ENCODE data around the gene PDF. TPM values are rescaled to one million over a fixed set of nuclear protein-coding genes. Genes with fewer than 3 reads are reported as not detected.
A peak's percentile ranks its signal among the peaks of the same experiment; 100 is the strongest.

PDF gene
- total and polyA plus RNA-seq, 2 of the 13 experiments (the other 11 are each of a cell fraction or from before 2014, with no cell fraction given): 12.4 to 48.8 TPM

DNA sequence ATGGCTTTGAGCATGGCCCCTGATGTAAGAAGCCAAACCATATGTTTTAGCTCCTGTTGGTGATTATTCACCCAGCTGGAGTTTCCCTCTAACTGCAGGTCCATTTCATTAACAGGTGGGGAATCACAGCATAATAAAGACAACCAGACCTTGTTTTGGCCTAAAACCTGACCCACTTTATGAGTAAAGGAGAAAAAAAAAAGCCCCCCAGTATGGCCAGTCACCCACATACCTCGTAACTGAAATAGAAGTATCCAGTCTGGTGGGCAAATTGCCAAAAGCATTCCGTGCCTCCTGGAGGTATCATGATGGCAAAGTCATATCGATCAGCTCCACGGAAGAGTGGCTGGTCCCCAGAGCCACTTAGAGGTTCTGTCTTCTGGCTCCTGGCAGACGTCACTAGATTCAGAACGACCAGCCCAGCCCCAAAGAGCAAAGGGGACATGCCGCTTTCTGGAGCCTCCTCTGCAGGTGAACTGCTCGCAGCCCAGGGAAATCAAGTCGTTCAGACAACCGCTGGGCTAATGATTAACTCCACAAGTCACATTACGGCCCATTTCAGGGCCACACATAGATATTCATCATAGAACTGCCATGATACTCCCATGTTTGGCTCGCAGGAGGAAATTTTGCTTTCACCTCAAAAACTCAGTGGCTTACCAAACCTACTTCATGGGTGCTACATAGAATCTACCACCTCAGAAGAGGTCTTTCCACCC, 21.1 kb upstream of the PDF start, which contains the start of gene TMED6 (continued):
- TF ChIP-seq ZBTB26 (CRISPR knock-in tag; IDR thresholded peaks at IDR 0.05; ENCODE audit: borderline replicate concordance) (peak; percentile 72), ZNF670 (CRISPR knock-in tag; IDR thresholded peaks at IDR 0.05; ENCODE audit: borderline replicate concordance) (peak; percentile 68; the same call in 1 of the 2 replicates), GZF1 (CRISPR knock-in tag; IDR thresholded peaks at IDR 0.05) (0 out of 2 replicates have a peak, but pooled peaks have one; percentile 58), SMAD1 (CRISPR knock-in tag; IDR thresholded peaks at IDR 0.05; ENCODE audit: borderline replicate concordance, low read depth) (peak; percentile 50; the same call in 1 of the 2 replicates), ZSCAN9 (CRISPR knock-in tag; IDR thresholded peaks at IDR 0.05; ENCODE audit: borderline replicate concordance) (peak; percentile 62; the same call in 1 of the 2 replicates), MTF1 (CRISPR knock-in tag; IDR thresholded peaks at IDR 0.05) (no peak), FOSL2 (CRISPR knock-in tag; IDR thresholded peaks at IDR 0.05) (peak; percentile 32; the same call in 1 of the 2 replicates), THAP11 (CRISPR knock-in tag; IDR thresholded peaks at IDR 0.05) (0 out of 2 replicates have a peak, but pooled peaks have one; percentile 42), TAF1 (CRISPR knock-in tag; IDR thresholded peaks at IDR 0.05) (peak; percentile 64; the same call in 1 of the 2 replicates), ZMAT3 (CRISPR knock-in tag; conservative IDR thresholded peaks at IDR 0.05) (peak; percentile 43; the same call in 1 of the 2 replicates), PHF21A (CRISPR knock-in tag; IDR thresholded peaks at IDR 0.05) (0 out of 2 replicates have a peak, but pooled peaks have one; percentile 48), ZNF766 (CRISPR knock-in tag; IDR thresholded peaks at IDR 0.05; ENCODE audit: borderline replicate concordance) (no peak; the same call in 1 of the 2 replicates), CENPX (CRISPR knock-in tag; IDR thresholded peaks at IDR 0.05) (no peak), HDAC2 (CRISPR knock-in tag; IDR thresholded peaks at IDR 0.05) (peak; percentile 20; the same call in 1 of the 2 replicates), ZGPAT (CRISPR knock-in tag; IDR thresholded peaks at IDR 0.05) (peak; percentile 42; the same call in 1 of the 2 replicates), STAG1 (CRISPR knock-in tag; IDR thresholded peaks at IDR 0.05) (peak; percentile 9; the same call in 1 of the 2 replicates), NCOR1 (IDR thresholded peaks at IDR 0.05; ENCODE audit: borderline replicate concordance, low read length) (peak; percentile 38; the same call in 1 of the 2 replicates), ZNF232 (CRISPR knock-in tag; IDR thresholded peaks at IDR 0.05; ENCODE audit: borderline replicate concordance) (peak; percentile 46; the same call in 1 of the 2 replicates), HNF4A (CRISPR knock-in tag; IDR thresholded peaks at IDR 0.05) (no peak), ZNF644 (CRISPR knock-in tag; IDR thresholded peaks at IDR 0.05; ENCODE audit: low read depth) (peak; percentile 37; the same call in 1 of the 2 replicates), FOXM1 (CRISPR knock-in tag; IDR thresholded peaks at IDR 0.05) (no peak)
- TF ChIP-seq, protein P1, sequence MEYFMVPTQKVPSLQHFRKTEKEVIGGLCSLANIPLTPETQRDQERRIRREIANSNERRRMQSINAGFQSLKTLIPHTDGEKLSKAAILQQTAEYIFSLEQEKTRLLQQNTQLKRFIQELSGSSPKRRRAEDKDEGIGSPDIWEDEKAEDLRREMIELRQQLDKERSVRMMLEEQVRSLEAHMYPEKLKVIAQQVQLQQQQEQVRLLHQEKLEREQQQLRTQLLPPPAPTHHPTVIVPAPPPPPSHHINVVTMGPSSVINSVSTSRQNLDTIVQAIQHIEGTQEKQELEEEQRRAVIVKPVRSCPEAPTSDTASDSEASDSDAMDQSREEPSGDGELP (IDR thresholded peaks at IDR 0.05; ENCODE audit: borderline replicate concordance, low read depth): 0 out of 2 replicates have a peak, but pooled peaks have one; percentile 29
- TF ChIP-seq, protein P2, sequence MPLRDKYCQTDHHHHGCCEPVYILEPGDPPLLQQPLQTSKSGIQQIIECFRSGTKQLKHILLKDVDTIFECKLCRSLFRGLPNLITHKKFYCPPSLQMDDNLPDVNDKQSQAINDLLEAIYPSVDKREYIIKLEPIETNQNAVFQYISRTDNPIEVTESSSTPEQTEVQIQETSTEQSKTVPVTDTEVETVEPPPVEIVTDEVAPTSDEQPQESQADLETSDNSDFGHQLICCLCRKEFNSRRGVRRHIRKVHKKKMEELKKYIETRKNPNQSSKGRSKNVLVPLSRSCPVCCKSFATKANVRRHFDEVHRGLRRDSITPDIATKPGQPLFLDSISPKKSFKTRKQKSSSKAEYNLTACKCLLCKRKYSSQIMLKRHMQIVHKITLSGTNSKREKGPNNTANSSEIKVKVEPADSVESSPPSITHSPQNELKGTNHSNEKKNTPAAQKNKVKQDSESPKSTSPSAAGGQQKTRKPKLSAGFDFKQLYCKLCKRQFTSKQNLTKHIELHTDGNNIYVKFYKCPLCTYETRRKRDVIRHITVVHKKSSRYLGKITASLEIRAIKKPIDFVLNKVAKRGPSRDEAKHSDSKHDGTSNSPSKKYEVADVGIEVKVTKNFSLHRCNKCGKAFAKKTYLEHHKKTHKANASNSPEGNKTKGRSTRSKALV (CRISPR knock-in tag; IDR thresholded peaks at IDR 0.05): peak; percentile 73; the same call in 1 of the 2 replicates
